GM19043 (cell line): ENCODE data around the gene ZFHX2.

Source experiments
- ATAC-seq: cut with Tn5 transposase; IDR thresholded peaks from one replicate; pipeline ENCODE4 v1.9.1; 2021; ENCODE audit warnings: low read depth; ENCODE audit not compliant: unreplicated experiment

ZFHX2 gene

DNA sequence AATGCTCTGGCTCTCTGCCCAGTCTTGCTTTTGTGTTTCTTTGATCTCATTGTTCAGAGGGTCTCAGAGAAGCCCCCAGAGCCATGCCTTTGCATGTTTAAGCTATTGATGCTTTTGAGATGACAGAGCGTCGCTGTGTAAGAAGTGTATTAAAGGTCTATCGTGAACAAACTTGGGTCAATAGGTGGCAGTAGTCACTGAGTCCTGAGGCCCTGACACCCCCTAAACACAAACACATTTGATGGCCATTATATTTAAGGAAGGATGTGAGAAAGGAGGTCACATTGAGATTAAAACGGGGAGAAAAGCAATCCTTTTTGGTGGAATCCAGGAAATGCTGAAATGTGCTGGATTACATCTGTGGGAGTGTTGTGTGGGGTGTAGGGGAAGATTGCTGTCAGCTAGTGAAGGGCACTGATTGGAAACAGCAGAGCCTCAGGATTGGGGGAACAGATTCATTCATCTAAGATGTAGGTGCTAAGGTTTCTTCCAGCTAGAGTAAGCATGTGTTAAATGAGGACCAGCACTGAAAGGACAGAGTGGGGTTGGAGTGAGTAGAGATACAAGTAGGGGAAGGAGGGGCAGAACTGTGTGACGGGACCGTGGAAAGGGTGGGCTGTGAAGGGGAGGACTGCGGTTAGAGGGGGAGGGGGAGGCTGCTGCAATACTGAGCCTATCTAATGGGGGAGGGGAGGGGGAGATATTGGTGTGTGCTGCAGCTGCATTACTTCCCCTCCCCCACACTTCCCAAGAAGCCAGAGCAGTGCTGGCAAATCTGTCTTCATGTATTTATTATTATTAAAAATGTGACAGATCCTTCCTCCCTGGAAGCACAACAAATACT lies 69.4 kb downstream of the ZFHX2 start:
- ATAC-seq: no peak

DNA sequence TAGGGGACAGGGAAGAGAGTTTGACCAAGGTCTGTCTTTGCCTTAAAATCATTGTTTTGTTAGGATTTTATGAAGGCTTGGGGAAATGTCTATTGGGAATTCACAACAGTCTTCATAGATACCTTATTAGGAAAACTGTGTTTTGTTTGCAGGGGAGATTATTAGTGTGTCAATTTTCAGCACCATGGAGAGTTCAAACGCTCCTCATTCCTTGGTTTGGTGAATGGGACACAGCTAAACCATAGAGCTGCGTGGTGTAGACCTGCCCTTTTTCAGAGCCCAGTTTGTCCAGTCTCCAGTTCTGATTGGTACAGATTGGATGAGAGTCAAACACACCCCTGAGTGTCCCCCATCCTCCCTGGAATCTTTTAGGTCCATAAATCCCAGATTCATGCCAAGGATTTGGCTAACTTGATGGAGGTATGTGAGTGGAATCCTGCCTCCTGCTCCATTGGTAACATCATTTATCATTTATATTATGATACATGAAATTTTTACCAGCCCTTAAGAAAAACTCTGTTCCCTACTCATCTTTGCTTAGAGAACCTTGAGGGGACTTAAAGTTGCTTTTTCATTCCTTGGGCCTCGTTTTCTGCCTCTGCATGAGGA lies 70.1 kb downstream of the ZFHX2 start:
- ATAC-seq: no peak

DNA sequence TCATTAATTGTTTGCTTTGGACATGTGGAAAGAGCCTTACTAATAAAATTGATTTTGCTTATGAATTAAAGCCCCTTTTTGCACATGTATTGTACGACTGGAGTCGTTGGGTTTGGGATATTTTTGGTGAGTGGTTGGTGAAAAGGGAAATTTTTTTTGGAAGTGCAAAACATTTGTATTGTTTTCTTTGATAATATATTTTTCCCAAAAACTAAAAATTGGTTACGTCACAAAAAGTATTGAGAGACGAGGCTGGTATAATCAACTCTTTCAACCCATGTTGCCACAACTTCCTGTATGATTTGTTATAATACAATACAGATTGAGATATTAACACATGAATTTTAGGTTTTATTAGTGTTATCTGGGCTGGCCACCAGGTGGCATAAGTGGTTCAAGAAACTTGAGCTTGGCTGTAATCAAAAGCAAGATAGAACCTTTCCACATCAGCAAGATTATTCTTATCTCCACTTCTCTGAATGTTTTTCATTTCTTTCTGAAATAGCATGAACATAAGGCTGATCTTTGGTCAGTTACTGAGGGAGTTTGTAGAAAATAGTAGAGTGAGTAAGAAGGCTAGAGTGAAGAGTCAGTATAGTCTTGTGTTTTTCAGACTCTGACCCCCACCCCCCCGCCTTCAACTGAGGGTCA lies 73.3 kb downstream of the ZFHX2 start:
- no peak for ATAC-seq

DNA sequence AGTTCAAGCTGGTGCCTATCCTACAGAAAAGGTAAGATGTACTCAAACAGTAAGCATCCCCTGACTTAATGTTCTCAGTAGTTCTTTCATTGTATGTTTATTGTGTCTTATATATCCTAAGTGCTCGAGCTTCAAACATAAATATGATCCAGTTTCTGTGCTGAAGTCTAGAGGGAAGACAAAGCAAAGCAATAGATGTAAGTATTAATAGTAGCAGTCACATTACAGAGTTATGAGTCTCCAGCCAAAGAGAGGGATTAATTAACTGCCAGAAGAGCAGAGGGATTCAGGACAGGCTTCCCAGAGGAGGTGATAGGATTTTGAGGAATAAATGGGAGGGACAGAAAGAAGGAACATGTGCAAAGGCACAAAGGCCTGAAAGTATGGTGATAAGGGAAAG lies 80.6 kb downstream of the ZFHX2 start:
- no peak for ATAC-seq
